MG63 (cell line): Measurements from ENCODE around the gene MR1. TPM values are rescaled to one million over a fixed set of nuclear protein-coding genes. Genes with fewer than 3 reads are reported as not detected.
A peak's percentile ranks its signal among the peaks of the same experiment; 100 is the strongest.

Experiments
- DNase-seq: peaks from one replicate; pipeline ENCODE4 v3.0.0-alpha.2; 2020
- H3K27me3 ChIP-seq: fragments of 250-450 bp; sonication (Bioruptor Pico); 2 replicates; pipeline ENCODE4 v1.5.1; 2020; ENCODE audit warnings: mild to moderate bottlenecking, moderate library complexity
- H3K36me3 ChIP-seq: fragments of 250-450 bp; sonication (Bioruptor Pico); 2 replicates; pipeline ENCODE4 v1.5.1; 2020; ENCODE audit warnings: mild to moderate bottlenecking, moderate library complexity
- H3K4me3 ChIP-seq: fragments of 250-450 bp; sonication (Bioruptor Pico); 2 replicates; pipeline ENCODE4 v1.5.1; 2020; ENCODE audit warnings: mild to moderate bottlenecking, moderate library complexity
- H3K9me3 ChIP-seq: fragments of 250-450 bp; sonication (Bioruptor Pico); 2 replicates; pipeline ENCODE4 v1.5.1; 2020; ENCODE audit warnings: mild to moderate bottlenecking, moderate library complexity
- total RNA-seq: library from RNA; depleted of rRNA; stranded (reverse); fragments of >200 nt; shearing (Covaris generic); gene quantifications from 2 replicates; pipeline ENCODE4 v1.2.3, GENCODE V29; 2014; ENCODE audit warnings: low replicate concordance; rRNA removed

Gene MR1
- total RNA-seq = 7.6 and 15.3 TPM in 2 replicates

DNA sequence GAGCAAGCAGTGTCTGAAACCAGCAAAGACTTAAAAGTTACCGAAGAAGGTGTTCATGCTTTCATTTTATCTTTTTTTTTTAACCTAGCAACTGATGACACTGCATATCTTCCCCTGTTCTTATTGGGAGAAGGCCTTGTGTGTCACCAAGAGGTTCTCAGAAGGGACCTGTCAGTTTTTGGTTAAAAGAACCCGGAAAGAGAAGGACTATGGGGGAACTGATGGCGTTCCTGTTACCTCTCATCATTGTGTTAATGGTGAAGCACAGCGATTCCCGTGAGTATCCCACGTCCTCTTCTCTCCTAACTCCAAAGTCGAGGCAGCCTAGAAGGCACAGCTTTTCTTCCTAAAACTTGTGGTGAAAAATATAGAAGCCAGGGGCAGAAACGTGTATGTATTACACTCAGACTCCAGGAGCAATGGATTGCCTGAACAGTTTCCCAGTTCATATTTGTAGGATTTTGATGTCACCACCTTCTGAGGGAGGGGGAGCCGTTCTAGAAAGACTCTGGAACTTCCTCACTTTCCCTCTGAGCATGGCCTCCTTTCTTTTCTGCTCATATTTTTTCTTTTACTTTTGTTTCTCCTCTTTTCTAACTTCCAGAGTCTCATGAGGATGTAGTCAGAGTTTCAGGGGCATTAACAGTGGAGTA, at the start of gene MR1:
MR1 (plus strand) TSS at position 185 of the 653 bp plus-strand sequence; CDS start at position 210, 25 bp downstream.
- no peaks in the 10 kb centered on the region for H3K27me3 ChIP-seq
- H3K4me3 ChIP-seq = peak within 1 kb of the TSS; percentile 49
- no peaks in the 10 kb centered on the region for H3K9me3 ChIP-seq
- peak; percentile 22 for DNase-seq
- no peaks in the 10 kb centered on the region for H3K36me3 ChIP-seq

DNA sequence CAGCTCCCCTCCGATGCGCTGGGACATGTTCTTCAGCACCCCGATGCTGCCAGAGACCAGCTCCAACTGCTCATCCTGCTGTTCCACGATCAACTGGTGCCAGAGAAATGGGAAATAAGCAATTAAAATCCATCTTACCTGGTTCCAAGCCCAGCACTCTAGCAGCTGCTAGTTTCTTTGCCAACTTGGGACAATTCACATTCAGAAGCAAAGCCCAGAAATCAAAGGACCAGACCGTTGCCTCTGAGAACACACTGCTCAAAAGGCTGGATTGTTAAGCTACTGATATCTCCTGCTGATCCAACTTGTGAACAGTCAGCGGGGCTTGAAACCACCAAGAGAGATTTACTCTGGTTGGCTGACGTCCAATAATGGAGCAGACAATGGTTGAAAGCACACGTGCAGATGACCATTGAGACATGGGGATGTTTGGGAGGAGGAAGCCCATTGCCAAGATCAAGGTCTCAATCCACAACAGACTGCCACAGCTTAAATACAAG, 45.5 kb upstream of the MR1 start:
- Histone ChIP-seq H3K4me3 (no peak overlapping the region), H3K27me3 (no peaks in the 10 kb centered on the region), H3K9me3 (no peaks in the 10 kb centered on the region), H3K36me3 (peaks cover 51% of the 10 kb centered on the region)
- DNase-seq = no peak

DNA sequence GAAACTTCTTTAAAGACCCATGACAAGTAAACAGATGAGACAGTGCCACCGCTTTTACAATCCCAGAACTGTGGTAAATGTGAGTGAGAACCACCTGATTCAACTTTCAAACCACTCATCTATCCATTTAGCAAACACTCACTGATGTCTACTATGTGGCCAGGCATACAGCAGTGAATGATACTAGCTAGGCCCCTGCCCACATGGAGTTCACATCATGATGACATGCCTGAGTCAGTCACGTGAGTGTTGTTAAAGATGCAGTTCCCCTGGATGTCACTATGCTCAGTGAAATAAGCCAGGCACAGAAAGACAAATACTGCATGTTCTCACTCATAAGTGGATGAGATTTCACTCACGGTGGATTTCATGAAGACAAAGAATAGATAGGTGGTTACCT, 39.5 kb upstream of the MR1 start:
- Histone ChIP-seq H3K36me3 (peaks cover 30% of the 10 kb centered on the region), H3K27me3 (no peaks in the 10 kb centered on the region), H3K4me3 (no peak overlapping the region), H3K9me3 (no peaks in the 10 kb centered on the region)
- DNase-seq = no peak

DNA sequence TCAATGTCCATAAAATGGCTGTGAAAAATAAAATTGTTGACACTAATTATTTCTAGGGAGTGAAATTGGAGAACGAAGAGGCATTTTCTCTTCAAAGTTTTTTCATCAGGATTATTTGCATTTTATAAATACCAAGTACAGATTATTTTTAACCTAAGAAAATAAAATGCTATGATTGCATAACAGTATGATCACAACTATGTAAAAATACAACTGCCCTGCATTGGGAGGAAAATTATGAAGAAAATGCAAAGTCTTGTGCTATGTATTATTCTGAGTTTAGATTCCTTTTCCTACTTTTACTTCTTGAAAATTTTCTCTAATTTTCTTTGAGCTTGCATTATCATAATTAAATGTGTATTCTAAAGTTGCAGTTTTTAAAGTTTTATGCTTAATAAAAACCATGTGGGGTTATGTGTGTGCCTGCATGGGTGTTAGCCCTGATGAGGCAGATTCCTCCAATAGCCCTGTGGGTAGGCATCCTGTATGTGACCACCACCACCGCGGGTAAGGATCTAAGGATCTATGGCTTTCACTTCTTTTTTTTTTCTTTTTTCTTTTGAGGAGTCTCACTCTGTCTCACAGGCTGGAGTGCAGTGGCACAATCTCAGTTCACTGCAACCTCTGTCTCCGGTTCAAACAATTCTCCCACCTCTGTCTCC, 35.8 kb upstream of the MR1 start:
- no peak overlapping the region for H3K4me3 ChIP-seq
- H3K9me3 ChIP-seq = no peaks in the 10 kb centered on the region
- H3K27me3 ChIP-seq = no peaks in the 10 kb centered on the region
- H3K36me3 ChIP-seq = peaks cover 33% of the 10 kb centered on the region
- no peak for DNase-seq

DNA sequence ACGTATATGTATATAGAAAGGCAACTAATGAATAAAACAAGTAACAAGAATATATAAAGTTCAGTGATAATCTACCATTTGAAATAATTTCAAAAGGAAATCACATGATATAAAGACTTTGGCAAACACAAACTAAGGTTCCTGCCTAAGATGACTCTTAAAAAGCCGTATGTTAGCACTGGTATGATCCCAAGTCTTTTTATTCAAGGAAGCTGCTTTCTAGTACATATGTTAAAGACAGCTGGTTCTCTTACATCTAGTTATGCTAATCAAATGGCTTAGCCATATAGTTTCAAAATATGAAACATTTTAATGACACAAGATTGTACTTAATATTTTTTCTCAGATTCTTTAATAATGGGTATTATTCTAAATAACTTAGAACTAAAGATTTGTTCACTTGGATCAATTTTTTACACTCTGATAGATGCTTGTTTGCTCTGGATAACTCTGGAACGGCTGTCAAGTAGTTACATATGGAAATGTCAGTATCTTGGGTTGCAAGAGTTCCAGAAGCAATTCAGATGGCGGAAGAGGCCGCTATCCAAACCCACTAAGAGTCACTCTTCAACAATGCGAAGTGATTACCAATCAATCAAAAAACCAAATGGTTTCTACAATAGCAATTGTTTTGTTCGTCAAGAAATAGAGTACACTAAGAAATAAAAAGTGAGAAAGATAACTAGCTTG, 32.5 kb upstream of the MR1 start:
- Histone ChIP-seq H3K9me3 (no peaks in the 10 kb centered on the region), H3K36me3 (peaks cover 43% of the 10 kb centered on the region), H3K4me3 (no peak overlapping the region), H3K27me3 (no peaks in the 10 kb centered on the region)
- DNase-seq = no peak

DNA sequence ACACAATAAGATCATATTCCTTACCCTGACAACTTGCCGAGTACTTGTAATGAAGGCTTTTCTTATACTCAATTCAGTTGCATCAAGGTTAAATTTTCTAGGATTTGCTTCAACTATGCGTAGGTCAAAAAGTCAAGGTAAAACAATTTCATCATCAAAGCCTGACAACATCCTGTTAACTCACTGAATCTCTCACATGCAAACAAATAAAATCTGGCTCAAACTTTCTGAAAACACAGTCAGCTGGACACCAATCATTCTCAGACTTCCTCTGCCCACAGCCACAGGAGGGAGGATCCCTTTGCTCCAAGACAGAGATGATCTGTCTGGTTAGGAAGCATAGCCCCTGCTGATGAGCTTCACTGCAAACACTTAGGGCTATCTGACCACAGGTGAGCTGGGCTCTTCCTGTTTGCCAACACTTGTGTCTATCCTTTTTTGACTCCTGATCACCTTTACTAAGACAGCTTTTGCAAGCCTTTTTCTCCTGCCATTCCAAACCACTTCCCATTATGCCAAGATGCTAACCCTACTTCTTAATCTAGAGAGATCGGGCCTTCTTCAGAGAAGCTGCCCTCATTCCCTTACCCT, 31.1 kb upstream of the MR1 start:
- DNase-seq = no peak
- H3K27me3 ChIP-seq = no peaks in the 10 kb centered on the region
- peaks cover 43% of the 10 kb centered on the region for H3K36me3 ChIP-seq
- no peaks in the 10 kb centered on the region for H3K9me3 ChIP-seq
- H3K4me3 ChIP-seq = no peak overlapping the region

DNA sequence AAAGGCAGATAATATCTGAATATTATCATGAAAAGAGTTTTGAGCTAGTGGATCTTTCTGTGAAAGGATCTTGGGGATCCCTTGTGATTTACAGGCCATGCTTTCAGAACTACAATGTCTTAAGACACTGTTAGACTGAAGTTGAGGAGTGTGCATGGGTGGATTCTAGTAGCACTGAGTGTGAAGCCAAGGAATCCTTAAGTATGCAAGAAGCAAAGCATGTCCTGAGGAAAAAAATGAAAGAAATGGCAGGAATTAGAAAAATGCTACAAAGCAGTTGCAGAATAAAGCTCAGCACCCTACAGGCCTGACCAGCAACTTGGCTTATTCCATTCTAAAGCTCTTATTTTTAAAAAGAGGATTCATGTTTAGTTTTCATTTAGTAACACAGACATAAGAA, 23.0 kb upstream of the MR1 start:
- Histone ChIP-seq H3K36me3 (no peaks in the 10 kb centered on the region; the same call in 1 of the 2 replicates), H3K4me3 (no peak overlapping the region), H3K27me3 (no peaks in the 10 kb centered on the region), H3K9me3 (no peaks in the 10 kb centered on the region)
- no peak for DNase-seq

DNA sequence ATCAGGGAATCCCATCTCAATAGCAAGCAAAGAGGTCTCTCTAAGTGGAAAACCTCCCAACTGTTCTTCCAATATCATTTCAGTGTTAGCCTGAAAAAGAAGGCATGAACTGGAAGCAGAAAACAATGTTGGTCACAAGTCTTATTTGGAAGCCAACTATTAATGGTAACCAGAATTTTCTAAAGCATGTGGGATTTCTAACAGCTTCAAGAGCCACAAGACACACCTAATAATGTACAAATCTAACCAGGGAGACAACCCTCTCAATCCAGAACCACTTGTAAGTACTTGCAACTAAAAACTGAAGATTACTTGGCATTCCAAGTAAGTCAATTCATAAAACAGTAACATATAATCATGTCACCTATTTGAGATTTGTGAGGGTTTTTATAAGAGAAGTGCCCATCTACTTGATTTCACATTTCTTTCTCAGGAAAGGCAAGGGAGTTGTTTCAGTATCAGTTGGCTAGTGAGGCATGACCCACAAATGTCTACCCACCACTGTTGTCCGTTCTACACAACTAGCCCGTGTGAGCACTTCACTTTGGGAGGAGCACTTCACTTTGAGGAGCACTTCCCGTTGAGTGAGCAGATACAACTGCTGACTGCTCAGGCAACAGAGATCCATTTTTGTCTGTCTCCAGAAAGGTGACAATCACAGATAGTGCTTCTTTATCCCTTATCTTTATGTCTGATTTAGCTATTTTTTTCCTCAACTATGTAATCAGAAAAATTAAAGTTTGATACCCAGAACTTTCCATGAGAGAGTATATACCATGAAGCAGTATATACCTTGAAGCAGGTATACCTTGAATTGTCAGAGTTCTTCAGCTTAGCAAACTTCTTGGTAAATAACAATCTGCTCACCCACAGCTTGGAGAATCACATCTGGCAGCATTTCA, 22.2 kb upstream of the MR1 start:
- DNase-seq = no peak
- Histone ChIP-seq H3K36me3 (peaks cover 2% of the 10 kb centered on the region; the same call in 1 of the 2 replicates), H3K9me3 (no peaks in the 10 kb centered on the region), H3K27me3 (no peaks in the 10 kb centered on the region), H3K4me3 (no peak overlapping the region)

DNA sequence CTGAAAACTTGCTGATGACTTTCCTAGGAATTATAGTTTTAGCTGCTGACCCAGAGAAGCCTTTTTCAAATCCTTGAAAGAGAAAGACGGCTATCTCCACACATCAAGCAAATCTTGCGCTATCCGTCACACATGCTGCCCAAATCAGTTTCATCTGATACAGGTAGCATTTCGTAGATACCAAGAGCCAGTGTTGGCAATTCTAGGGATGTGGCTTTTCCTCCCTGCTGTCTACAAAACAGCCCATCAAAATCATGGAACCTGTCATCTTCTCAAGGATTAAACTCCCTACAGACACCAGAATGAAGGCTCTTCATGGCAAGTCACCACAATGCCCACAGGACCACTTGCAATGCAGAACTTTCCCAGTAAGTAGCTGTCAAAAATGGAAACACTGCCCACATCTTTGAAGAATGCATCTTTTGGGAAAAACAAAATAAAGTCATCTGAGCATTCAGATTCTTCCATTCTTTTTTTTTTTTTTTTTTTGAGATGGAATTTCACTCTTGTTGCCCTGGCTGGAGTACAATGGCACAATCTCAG, 21.5 kb upstream of the MR1 start:
- no peak for DNase-seq
- H3K27me3 ChIP-seq = no peaks in the 10 kb centered on the region
- no peaks in the 10 kb centered on the region for H3K9me3 ChIP-seq
- H3K4me3 ChIP-seq = no peak overlapping the region
- H3K36me3 ChIP-seq = peaks cover 3% of the 10 kb centered on the region; the same call in 1 of the 2 replicates

DNA sequence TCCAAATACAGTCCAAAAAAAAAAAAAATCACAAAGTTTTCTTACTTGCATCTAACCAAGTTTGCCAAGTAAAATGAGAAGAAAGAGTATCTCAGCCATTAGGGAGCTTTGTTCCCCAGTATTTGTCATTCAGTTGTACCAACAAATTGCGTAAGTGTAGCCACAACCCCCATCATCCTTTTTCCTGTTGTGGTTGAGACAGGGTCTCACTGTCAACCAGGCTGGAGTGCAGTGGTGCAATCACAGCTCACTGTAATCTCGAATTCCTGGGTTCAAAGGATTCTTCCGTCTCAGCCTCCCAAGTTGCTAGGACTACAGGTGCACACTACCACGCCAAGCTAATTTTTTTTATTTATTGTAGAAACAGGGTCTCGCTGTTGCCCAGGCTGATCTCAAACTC, 20.6 kb upstream of the MR1 start:
- Histone ChIP-seq H3K4me3 (no peak overlapping the region), H3K9me3 (no peaks in the 10 kb centered on the region), H3K27me3 (no peaks in the 10 kb centered on the region), H3K36me3 (peaks cover 9% of the 10 kb centered on the region; the same call in 1 of the 2 replicates)
- no peak for DNase-seq

DNA sequence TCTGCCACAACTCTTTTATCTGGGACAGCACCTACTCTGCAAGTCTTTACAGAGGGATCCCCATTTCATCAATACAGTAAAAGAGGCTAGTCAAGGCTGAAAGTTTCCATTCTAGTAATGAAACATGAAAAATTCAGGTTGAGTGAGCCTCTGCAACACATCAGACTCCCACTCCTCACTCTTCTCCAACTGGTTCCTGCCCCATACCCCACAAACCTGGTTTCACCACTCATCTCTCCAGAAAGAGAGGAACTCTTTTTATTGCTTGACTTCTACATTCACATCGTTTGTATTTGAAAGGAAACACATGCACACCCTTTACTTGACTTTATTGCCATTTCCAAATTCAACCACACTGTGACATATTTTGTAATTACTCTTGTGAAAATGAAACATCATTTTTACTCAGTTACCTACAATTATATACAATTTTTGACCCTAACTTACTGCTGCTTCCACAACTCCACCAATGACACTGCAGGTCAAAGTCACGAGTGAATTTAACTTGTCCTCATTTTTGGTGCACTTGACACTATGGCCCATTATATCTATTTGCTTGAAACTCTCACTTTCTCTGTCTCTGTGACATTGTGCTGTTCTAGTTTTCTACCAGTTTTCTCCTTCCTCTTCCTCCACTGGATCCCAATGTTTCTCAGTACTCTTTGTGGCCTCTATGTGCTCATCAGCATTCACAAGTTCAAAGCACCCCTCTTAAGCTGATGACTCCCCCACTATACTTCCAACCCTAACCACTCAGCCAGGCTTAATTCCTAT, 19.1 kb upstream of the MR1 start:
- no peaks in the 10 kb centered on the region for H3K9me3 ChIP-seq
- no peaks in the 10 kb centered on the region for H3K27me3 ChIP-seq
- no peak overlapping the region for H3K4me3 ChIP-seq
- no peak for DNase-seq
- peaks cover 9% of the 10 kb centered on the region; the same call in 1 of the 2 replicates for H3K36me3 ChIP-seq

DNA sequence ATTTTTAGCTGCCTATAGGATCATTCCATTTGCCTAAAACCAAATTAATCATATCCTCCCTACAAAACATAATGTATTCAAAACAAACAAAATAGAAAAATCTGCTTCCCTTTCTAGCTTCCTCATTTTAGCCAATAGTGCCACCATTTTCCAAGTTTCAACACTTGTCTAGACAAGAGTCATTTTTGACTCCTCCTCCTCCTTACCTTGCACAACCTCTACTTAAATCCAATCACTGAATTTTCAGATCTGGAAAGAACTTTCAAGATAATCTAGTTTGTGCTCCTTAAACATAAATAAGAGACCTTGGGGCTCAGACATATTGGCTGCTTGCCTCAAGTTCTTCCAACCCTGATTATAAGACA, 18.6 kb upstream of the MR1 start:
- DNase-seq = no peak
- H3K4me3 ChIP-seq = no peak overlapping the region

DNA sequence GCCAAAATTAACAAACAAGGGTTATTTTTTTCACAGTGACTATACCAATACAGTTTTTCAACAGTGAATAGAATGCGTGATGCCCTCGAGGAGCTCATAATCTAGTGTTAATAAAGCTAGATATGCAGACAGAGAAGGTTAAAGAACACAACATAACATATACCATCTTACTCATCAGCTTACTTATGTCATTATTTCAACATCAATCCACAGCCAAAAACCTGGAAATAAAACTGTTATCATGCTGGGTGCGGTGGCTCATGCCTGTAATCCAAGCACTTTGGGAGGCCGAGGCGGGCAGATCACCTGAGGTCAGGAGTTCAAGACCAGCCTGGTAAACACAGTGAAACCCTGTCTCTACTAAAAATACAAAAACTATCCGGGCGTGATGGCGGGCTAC, 17.2 kb upstream of the MR1 start:
- H3K27me3 ChIP-seq = no peaks in the 10 kb centered on the region
- no peak for DNase-seq
- H3K36me3 ChIP-seq = peaks cover 9% of the 10 kb centered on the region; the same call in 1 of the 2 replicates
- no peak overlapping the region for H3K4me3 ChIP-seq
- no peaks in the 10 kb centered on the region for H3K9me3 ChIP-seq

More for the DNA sequence above, 18.6 kb upstream of the MR1 start:
- H3K9me3 ChIP-seq = no peaks in the 10 kb centered on the region
- H3K27me3 ChIP-seq = no peaks in the 10 kb centered on the region
- H3K36me3 ChIP-seq = peaks cover 9% of the 10 kb centered on the region; the same call in 1 of the 2 replicates

DNA sequence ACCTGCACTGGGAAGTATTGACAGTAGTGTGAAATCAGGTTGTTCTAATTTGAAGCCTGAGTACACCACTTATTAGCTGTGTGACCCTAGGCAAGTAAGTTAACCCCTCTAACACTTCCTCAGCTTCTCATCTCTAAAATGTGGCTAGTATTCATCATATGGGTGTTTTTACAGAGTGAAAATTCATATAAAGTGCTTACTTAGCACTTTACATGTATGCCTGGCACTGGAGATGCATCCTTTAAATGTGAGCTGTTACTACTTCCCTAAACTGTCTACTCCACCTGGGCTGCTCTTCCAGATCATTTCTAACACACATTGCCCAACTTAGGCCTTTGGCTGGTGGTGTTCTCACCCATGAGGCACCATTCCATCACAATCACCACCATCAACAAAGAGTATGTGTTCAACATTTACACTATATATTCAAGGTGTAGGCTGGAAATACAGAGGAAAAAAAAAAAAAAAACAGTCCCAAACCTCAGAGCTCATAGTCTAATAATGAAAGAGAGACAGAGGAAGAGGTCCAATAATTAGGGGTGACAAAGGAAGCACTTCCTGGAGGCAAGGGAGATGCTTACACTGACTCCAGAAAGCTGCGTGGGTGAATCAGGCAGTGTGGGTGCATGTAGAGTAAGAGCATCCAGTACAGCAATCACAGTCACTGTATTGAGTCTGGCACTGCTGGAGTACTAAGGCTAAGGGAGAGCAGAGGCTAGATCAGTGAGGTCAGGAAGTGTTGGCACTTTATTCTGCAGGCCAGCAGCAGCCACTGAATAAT, 14.7 kb upstream of the MR1 start:
- DNase-seq = no peak
- Histone ChIP-seq H3K27me3 (no peaks in the 10 kb centered on the region), H3K36me3 (peaks cover 9% of the 10 kb centered on the region; the same call in 1 of the 2 replicates)

More for the DNA sequence above, 14.7 kb upstream of the MR1 start:
- Histone ChIP-seq H3K9me3 (no peaks in the 10 kb centered on the region), H3K4me3 (no peak overlapping the region)
